ENCODE data around the gene NAPA. TPM values are rescaled to one million over a fixed set of nuclear protein-coding genes. Genes with fewer than 3 reads are reported as not detected.

The NAPA gene
- total RNA-seq, 3 donors from 2014 or later, result 82.4 to 117 (median 96.0) TPM

GRCh38 chr19:47438793-47439220, 76.1 kb downstream of the NAPA start:
- no peak for TF ChIP-seq POLR2AphosphoS5 (IDR thresholded peaks at IDR 0.05)
- no peak for TF ChIP-seq CTCF (IDR thresholded peaks at IDR 0.05)
- TF ChIP-seq POLR2A (IDR thresholded peaks at IDR 0.05), result no peak
- intact Hi-C loops (cut with DNase I; ENCODE audit: low total_unique reads), result loop anchor here (2.0 kb wide), 1 partner anchor 262 kb away; no protein-coding TSS in a partner anchor
- Histone ChIP-seq H3K27me3 (peaks cover 0 to 26% of the 10 kb centered on the region in 2 donors), H3K9me3 (no peaks in the 10 kb centered on the region), H3K4me1 (no peaks in the 10 kb centered on the region), H3K27ac (no peak overlapping the region), H3K4me3 (no peak overlapping the region), H3K36me3 (no peaks in the 10 kb centered on the region)
- DNase-seq (ENCODE audit: low spot score in 2 of 2), result no peak

Other genes with a start within 250 kb of the NAPA start
- 10 to 100 TPM in 1 of 3 donors, 1 to 10 TPM in 2; 5.3 to 10.5 (median 7.2) TPM for gene INAFM1, start 240.2 kb downstream of the NAPA start, total RNA-seq
- 10 to 100 TPM in 2 of 3 donors, 1 to 10 TPM in 1; 7.5 to 20.0 (median 10.8) TPM for gene C5AR1, start 205.2 kb downstream of the NAPA start, total RNA-seq
- gene C5AR2, start 182.9 kb downstream of the NAPA start, total RNA-seq, result 1 to 10 TPM; 2.9 to 8.8 (median 6.6) TPM
- 10 to 100 TPM in 2 of 3 donors, 1 to 10 TPM in 1; 6.2 to 20.6 (median 20.5) TPM for gene DHX34, start 165.7 kb downstream of the NAPA start, total RNA-seq
- 10 to 100 TPM; 13.1 to 41.6 (median 17.1) TPM for gene MEIS3, start 95.5 kb downstream of the NAPA start, total RNA-seq
- under 1 TPM in 2 of 3 donors, not detected in 1; under 0.01 to 0.29 TPM for gene SLC8A2, start 43.2 kb downstream of the NAPA start, total RNA-seq
- gene KPTN, start 30.8 kb downstream of the NAPA start, total RNA-seq, result 1 to 10 TPM; 4.6 to 6.6 (median 6.3) TPM
- 1 to 10 TPM in 1 of 3 donors, under 1 TPM in 1, not detected in 1; 0.15 to 1.4 TPM for gene ZNF541, start 58.1 kb upstream of the NAPA start, total RNA-seq
- 1 to 10 TPM; 4.2 to 8.3 (median 7.5) TPM for gene BICRA, start 94.1 kb upstream of the NAPA start, total RNA-seq
- gene EHD2, start 198.4 kb upstream of the NAPA start, total RNA-seq, result 100 to 1,000 TPM in 1 of 3 donors, 10 to 100 TPM in 2; 38.8 to 121 (median 67.2) TPM
- 100 to 1,000 TPM; 391 to 498 (median 457) TPM for gene NOP53, start 230.5 kb upstream of the NAPA start, total RNA-seq

All from breast epithelium (tissue), 4 donors.